Suppressor macrophage treated with lipopolysaccharide for 4 hours (primary cell): ENCODE measurements around the gene MGAT4B.

Experiments
- DNase-seq: peaks from one replicate; pipeline ENCODE4 v3.0.0-alpha.2; 2020

Gene MGAT4B

GRCh38 chr5:179805529-179806249 is 977 bp downstream of the MGAT4B start:
- DNase-seq, result peak; percentile 51

- no peak for DNase-seq
Observed at GRCh38 chr5:179805070-179805528, 1.6 kb downstream of the MGAT4B start.

GRCh38 chr5:179804555-179804947 is 2.1 kb downstream of the MGAT4B start:
- no peak for DNase-seq

- peak; percentile 68 for DNase-seq
Observed at GRCh38 chr5:179803651-179804554, 2.8 kb downstream of the MGAT4B start.

- DNase-seq, result no peak
Observed at GRCh38 chr5:179802950-179803562, 3.6 kb downstream of the MGAT4B start.

- no peak for DNase-seq
Observed at GRCh38 chr5:179802207-179802883, 4.3 kb downstream of the MGAT4B start.

GRCh38 chr5:179801304-179802206 is 5.1 kb downstream of the MGAT4B start:
- DNase-seq, result peak; percentile 87

GRCh38 chr5:179800696-179801201 is 5.9 kb downstream of the MGAT4B start:
- DNase-seq, result no peak

GRCh38 chr5:179800071-179800695 is 6.5 kb downstream of the MGAT4B start:
- no peak for DNase-seq

- DNase-seq, result no peak
Observed at GRCh38 chr5:179799644-179799973, 7.1 kb downstream of the MGAT4B start.

GRCh38 chr5:179798771-179799643 is 7.7 kb downstream of the MGAT4B start:
- DNase-seq, result no peak

- DNase-seq, result no peak
Observed at GRCh38 chr5:179798144-179798770, 8.4 kb downstream of the MGAT4B start.

GRCh38 chr5:179797741-179798140 is 8.9 kb downstream of the MGAT4B start:
- DNase-seq, result no peak

GRCh38 chr5:179796877-179797608 is 9.6 kb downstream of the MGAT4B start:
- DNase-seq, result no peak

- peak; percentile 93 for DNase-seq
Observed at GRCh38 chr5:179795863-179796833, 10.5 kb downstream of the MGAT4B start.

- no peak for DNase-seq
Observed at GRCh38 chr5:179795049-179795862, 11.4 kb downstream of the MGAT4B start.

- DNase-seq, result no peak
Observed at GRCh38 chr5:179794575-179794974, 12.1 kb downstream of the MGAT4B start.
